GM21737 (cell line): ENCODE measurements around the gene GK.
"Not testable (repeated sequence)": the region's sequence is repeated elsewhere in the genome, so short reads cannot be mapped to it uniquely, and the experiment has no call there.

Source experiments
- ATAC-seq: cut with Tn5 transposase; IDR thresholded peaks from one replicate; pipeline ENCODE4 v1.9.1; 2021; ENCODE audit warnings: mild to moderate bottlenecking, moderate library complexity; ENCODE audit not compliant: unreplicated experiment

Gene GK

GRCh38 chrX:30652527-30653414 lies 452 bp upstream of the GK start:
- peak; percentile 89 for ATAC-seq

- ATAC-seq = not testable (repeated sequence)
Measured at GRCh38 chrX:30654386-30654785, 1.2 kb downstream of the GK start.

GRCh38 chrX:30654989-30655607 lies 1.9 kb downstream of the GK start:
- no peak for ATAC-seq

- ATAC-seq = no peak
Measured at GRCh38 chrX:30655991-30656390, 2.8 kb downstream of the GK start.

- no peak for ATAC-seq
Measured at GRCh38 chrX:30657196-30658161, 4.3 kb downstream of the GK start.

GRCh38 chrX:30659421-30659820 lies 6.2 kb downstream of the GK start:
- no peak for ATAC-seq

- no peak for ATAC-seq
Measured at GRCh38 chrX:30661228-30661627, 8.0 kb downstream of the GK start.

GRCh38 chrX:30663322-30663721 lies 10.1 kb downstream of the GK start:
- no peak for ATAC-seq

GRCh38 chrX:30665471-30665870 lies 12.2 kb downstream of the GK start:
- no peak for ATAC-seq

GRCh38 chrX:30666094-30666493 lies 12.9 kb downstream of the GK start:
- no peak for ATAC-seq

GRCh38 chrX:30668581-30668980 lies 15.4 kb downstream of the GK start:
- ATAC-seq = no peak

GRCh38 chrX:30671189-30671588 lies 18.0 kb downstream of the GK start:
- ATAC-seq = not testable (repeated sequence)

- ATAC-seq = no peak
Measured at GRCh38 chrX:30673127-30673796, 20.0 kb downstream of the GK start.

GRCh38 chrX:30673884-30674598 lies 20.8 kb downstream of the GK start:
- ATAC-seq = no peak

GRCh38 chrX:30674799-30675198 lies 21.6 kb downstream of the GK start:
- ATAC-seq = no peak

- ATAC-seq = no peak
Measured at GRCh38 chrX:30679369-30679768, 26.1 kb downstream of the GK start.

- no peak for ATAC-seq
Measured at GRCh38 chrX:30680618-30681017, 27.4 kb downstream of the GK start.

- no peak for ATAC-seq
Measured at GRCh38 chrX:30688641-30689040, 35.4 kb downstream of the GK start.

GRCh38 chrX:30689116-30689515 lies 35.9 kb downstream of the GK start:
- no peak for ATAC-seq

- ATAC-seq = no peak
Measured at GRCh38 chrX:30690330-30690729, 37.1 kb downstream of the GK start.
